Pulmonary artery endothelial cell (primary cell): ENCODE measurements around the gene ZNF879. TPM values are rescaled to one million over a fixed set of nuclear protein-coding genes. Genes with fewer than 3 reads are reported as not detected.

ENCODE experiments used
- DNase-seq: peaks from one replicate; pipeline ENCODE4 v3.0.0-alpha.2; 2011; ENCODE audit warnings: low read depth, low spot score
- total RNA-seq: library from RNA; depleted of rRNA; stranded (reverse); fragments of >200 nt; gene quantifications from 2 replicates; pipeline ENCODE4 v1.2.3, GENCODE V29; 2014

The ZNF879 gene
- total RNA-seq, 1 donor from 2014 or later = 3.8 TPM

DNA sequence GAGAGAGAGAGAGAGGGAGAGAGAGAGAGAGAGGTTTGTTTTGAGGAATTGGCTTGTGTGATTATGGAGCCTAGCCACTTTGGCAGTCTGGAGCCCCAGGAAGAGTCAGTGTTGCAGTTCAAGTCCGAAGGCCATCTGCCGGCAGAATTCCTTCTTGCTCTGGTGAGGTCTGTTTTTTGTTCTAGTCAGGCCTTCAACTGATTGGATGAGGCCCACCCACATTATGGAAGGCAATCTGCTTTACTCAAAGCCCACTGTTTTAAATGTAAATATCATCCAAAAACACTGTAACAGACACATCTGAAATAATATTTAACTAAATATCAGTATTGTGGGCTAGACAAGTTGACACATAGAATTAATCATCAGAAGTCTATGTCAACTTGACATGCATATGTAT, 17.0 kb upstream of the ZNF879 start:
- no peak for DNase-seq

DNA sequence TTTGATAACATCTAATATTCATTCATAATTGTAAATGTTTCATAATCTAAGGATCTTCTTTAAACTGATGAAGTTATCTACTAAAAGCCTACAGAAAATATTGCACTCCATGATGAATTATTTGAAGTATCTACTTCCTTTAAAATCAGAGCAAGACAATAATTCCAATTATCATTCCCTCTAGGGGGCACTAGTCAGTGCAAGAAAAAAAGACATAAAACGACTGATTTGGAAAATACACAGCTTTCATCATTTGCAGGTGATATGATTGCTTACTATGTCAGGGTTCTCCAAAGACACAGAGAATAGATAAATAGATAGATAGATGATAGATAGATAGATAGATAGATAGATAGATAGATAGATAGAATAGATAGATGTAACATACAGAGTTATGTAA, 14.9 kb upstream of the ZNF879 start:
- no peak for DNase-seq

DNA sequence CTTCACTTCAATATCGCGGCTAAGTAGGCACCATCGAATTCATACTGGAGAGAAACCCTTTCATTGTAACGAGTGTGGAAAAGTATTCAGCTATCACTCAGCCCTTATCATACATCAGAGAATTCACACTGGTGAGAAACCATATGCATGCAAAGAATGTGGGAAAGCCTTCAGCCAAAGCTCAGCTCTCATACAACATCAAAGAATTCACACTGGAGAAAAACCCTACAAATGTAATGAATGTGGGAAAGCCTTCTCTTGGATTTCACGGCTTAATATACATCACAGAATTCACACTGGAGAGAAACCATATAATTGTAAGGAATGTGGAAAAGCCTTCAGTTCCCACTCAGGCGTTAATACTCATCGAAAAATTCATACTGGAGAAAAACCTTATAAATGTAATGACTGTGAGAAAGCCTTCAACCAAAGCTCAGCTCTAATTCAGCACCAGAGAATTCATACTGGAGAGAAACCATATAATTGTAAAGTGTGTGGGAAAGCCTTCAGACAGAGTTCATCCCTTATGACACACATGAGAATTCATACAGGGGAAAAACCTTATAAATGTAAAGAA, 9.5 kb downstream of the ZNF879 start:
- no peak for DNase-seq

DNA sequence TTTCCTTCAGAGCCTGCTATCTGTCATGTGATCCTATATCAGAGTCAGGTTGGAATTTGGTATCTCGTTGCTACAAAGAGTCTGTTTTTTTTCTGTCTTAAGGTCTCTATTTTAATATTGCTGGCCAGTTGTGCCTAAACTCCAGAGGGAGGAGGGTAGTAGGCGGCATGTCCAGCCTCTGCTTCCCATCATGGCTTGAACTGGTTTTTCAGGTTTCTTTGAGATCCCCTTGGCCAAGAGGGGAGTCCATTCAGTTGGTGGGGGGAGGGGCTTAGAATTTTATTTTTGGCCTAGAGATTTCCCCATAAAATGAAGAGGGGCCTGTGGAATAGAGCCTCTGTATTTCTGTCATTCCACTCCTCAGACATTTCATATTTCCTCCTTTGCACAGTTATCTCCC, 21.2 kb downstream of the ZNF879 start:
- no peak for DNase-seq

DNA sequence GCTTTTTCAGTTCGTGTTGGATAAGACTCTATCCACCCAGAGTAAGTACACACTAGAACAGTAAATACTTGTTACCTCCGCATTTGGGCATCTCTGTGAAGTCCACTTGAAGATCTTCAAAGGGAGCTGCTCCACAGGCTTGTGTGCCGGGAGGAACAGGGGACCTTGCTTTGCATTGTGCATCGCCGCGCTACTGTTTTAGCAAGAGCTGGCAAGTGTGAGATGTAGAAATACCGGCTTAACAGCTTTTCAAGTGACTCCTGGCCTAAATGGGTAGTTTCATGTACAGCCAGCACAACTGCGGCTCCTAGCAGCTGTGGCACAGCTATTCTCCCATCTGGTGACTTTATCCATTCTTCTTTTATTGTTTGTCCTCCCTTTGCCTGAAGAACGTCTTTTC, 28.2 kb downstream of the ZNF879 start:
- no peak for DNase-seq

DNA sequence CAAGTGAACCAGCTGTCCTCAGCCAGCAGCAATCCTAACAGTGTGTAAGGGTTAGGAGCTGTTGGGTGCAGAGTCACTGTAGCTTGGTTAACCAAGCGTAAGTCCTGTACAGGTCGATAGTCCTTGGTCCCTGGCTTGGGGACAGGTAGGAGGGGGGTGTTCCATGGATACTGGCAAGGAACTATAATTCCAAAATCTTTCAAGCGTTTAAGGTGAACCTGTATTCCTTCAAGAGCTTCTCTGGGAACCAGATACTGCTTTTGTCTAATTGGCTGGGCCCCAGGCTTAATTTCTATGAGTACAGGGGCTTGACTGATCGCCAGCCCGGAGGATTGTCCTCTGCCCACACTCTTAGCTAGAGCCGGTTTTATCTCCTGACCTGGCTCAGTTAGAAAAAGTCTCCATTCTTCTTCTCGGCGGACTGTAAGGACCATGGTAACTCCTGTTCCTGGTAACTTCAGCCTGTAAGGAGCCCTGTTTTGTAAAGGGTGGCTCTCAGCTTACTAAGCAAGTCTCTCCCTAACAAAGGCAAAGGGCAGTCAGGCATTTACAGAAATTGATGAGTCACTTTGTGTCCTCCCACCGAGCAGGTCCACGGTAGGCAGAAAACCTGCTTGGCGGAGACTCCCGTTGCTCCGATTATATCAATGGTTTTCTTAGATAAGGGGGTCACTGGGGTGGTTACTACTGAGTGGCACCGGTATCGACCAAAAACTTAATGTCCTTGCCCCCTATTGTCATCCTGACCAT, 30.6 kb downstream of the ZNF879 start:
- no peak for DNase-seq

DNA sequence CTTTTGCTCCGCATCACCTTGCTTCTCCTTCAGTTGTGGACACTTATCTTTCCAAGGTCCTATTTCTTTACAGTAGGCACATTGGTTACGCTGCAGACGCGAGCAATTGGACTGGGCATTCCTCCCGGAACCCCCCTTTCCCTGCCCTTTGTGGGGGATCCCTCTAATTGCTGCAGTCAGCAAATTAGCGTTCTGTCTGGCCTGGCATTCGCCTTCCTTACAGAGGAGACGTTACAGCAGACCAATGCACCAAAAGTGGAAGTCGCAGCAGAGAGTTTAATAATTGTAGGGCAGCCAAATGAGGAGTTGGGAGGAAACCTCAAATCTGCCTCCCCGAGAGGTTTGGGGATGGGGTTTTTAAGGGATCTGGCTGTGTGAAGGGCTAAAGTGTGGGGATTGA, 31.3 kb downstream of the ZNF879 start:
- no peak for DNase-seq

DNA sequence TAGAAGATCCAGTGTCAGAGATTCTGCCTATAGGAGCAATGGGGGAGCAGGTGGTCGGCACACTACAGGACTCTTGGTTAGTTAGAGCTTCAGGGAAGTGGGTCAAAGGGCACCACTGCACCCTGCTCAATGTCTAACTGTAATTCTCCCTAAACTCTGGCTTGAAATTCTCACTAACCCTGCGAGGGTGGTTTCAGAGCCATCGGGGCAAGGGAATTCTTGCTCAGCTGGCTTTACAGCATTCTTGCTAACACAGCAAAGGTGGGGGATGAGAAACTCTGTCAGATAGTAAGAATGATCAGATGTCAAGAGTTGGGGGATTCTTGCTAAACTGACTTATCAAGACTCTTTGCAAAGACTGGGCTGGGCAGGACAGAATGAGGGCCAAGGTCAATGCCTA, 31.8 kb downstream of the ZNF879 start:
- DNase-seq = no peak

DNA sequence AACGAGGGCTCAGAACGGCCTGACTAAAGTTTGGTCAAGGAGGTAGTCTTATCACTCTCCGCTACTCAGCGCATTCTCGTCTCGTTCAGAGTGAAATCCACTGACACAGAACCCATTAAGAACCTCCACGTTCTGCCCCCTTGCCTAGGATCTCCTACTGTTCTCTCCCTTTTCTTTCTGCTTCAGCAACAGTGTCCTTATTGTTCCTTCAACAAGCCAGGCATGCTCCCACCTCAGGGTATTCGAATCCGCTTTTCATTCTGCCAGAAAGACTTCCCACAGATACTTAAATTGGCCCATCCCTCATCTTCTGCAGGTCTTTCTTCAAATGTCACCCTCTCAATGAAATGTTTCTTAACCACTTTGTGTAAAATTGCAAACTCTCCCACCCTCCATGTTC, 32.2 kb downstream of the ZNF879 start:
- DNase-seq = no peak

DNA sequence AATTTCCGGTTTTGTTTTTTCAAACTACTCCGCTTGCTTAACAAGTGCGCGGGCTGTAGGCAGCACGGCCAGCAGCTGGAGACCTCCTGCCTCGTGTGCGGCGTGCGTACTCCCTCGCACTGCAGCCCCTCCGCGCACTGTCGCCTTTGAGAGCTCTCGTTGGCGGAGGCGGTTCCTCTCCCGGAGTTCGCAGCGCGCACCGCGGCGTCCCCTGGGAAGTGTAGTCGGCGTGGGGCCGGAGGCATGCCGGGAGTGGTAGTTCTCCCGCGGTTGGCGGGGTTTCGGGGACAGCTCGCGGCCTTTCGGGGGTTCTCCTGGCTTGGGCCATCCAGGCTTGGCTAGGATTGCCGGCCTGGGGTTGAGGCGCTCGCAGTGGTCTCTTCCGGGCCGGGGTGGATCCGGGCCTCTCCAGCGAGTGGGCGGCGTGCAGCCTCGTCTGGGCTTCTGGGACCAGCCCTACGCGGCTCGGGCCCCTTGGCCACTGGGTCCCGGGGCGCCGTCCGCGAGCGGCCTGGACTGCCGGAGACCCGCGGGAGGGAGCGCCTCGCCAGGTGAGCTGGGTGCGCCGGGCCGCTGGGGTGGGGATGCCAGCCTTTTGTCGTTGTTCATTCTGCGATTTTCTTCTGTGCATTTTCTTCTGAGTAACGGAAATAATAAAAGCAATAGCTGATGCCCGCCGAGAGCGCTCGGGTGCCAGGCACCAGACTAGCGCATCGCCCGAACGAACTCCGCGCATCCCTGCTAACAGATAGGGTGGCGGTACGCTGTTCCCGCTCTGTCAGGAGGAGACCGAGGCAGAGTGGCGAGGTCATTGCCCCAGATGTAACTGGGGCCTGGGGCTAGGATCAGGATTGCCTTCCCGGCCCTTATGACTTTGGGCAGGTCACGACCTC, 36.8 kb downstream of the ZNF879 start, which contains the start of gene ZNF354C:
ZNF354C (plus strand) TSS at position 258 of the 893 bp plus-strand sequence. CDS start 1,696 bp downstream, outside the sequence.
- peak; percentile 64 for DNase-seq

DNA sequence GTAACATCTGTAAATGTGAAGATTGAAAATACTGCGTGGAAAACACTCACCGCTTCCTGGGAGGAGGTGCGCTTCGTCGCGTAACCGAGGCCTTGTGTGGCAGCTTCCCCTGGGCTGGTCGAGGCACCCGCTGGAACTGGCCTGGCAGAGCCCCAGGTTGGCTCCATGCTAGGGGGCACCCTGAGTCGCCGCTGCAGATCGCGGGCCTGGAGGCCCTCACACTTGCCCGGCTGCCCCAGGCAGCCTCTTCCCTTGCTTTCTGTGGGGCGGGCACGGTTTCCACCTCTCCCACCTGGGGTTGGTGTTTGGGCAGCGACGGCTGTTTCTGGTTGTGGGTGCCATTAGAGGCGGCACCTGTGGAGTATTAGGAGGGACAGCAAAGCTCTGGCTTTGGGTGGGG, 37.4 kb downstream of the ZNF879 start:
- no peak for DNase-seq

DNA sequence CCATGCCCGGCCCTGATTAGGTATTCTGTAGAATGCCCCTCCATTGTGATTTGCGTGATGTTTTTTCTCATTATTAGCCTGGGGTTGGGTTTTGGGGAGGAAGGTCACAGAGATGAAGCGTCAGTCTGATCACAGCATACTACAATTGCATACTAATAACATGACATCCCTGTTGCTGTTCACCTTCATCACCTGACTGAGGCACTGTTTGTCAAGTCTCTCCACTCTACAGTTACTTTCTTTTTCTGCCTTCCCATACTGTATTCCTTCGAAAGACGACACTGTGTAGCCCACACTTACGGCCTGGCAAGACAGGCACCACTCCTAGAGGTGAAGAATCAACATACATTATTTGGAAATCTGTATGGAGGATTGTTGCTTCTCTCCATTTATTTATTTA, 42.1 kb downstream of the ZNF879 start:
- no peak for DNase-seq

DNA sequence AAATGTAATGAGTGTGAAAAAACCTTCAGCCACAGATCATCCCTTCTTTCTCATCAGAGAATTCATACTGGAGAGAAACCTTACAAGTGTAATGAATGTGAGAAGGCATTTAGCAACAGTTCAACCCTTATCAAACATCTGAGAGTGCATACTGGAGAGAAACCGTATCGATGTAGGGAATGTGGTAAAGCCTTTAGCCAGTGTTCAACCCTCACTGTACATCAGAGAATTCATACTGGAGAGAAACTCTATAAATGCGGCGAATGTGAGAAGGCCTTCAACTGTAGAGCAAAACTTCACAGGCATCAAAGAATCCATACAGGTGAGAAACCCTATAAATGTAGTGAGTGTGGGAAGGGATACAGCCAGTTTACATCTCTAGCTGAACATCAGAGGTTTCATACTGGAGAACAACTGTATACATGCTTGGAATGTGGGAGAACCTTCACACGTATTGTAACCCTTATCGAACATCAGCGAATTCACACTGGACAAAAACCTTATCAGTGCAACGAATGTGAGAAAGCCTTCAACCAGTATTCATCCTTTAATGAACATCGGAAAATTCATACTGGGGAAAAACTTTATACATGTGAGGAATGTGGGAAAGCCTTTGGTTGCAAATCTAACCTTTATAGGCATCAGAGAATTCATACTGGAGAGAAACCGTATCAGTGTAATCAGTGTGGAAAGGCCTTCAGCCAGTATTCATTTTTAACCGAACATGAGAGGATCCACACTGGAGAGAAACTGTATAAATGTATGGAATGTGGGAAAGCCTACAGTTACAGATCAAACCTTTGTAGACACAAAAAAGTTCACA, 55.8 kb downstream of the ZNF879 start:
- no peak for DNase-seq

DNA sequence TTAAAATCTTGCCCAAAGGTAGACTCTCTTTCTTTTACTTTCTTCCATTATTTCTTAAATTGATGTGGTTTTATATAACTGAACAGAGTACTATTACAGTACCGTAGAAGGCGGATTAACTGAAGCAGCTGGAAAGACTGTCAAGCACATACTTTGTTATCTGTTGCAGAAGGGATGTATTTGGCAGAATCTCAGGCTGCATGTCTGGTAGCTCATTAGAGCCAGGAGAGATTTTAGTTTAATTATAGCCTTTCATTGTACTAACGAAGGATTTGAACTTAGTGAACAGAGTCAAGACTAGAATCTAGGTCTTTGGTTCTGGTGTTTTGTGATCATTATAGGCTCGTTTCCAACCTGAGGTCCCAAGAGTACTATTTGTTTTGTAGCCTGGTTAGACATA, 57.1 kb downstream of the ZNF879 start:
- no peak for DNase-seq

Other genes starting within 250 kb of the ZNF879 start
- 5.6 and 8.8 TPM in 2 replicates for gene ZNF354B, start 163.9 kb upstream of the ZNF879 start, total RNA-seq
- 0.26 and 0.53 TPM in 2 replicates for gene ZFP2, start 127.9 kb upstream of the ZNF879 start, total RNA-seq
- gene ZNF454, start 82.6 kb upstream of the ZNF879 start, total RNA-seq = 0.40 and 0.92 TPM in 2 replicates
- not detected in 2 replicates for gene GRM6, start 28.5 kb upstream of the ZNF879 start, total RNA-seq
- gene ZNF354C, start 36.6 kb downstream of the ZNF879 start, total RNA-seq = 6.4 and 7.1 TPM in 2 replicates